Lung (tissue), 12 donors: ENCODE measurements around the gene CENPM. TPM values are rescaled to one million over a fixed set of nuclear protein-coding genes. Genes with fewer than 3 reads are reported as not detected.

Experiments used
- ATAC-seq: fragments of 200-7000 bp; cut with Tn5 transposase; one replicate; pipeline ENCODE4 v1.9.1; 2020; ENCODE audit warnings: moderate number of reproducible peaks; ENCODE audit not compliant: insufficient read depth, low FRiP score
- DNase-seq, 3 donors: peaks; one replicate each; pipeline ENCODE4 v3.0.0-alpha.2; 2013 to 2017
- H3K27ac ChIP-seq, 2 donors: one replicate each; pipeline ENCODE4 v1.5.1; 2013; ENCODE audit warnings: mild to moderate bottlenecking in 2 of 2, moderate library complexity in 2 of 2, control low read depth in 1 of 2, inconsistent platforms in 1 of 2, low read depth in 1 of 2, low read length in 1 of 2
- H3K27me3 ChIP-seq, 3 donors: one replicate each; pipeline ENCODE4 v1.5.1; 2013; ENCODE audit warnings: low read length in 2 of 3; ENCODE audit not compliant: control insufficient read depth in 3 of 3, insufficient read depth in 3 of 3
- H3K36me3 ChIP-seq, 4 donors: one replicate each; pipeline ENCODE4 v1.5.1; 2013; ENCODE audit warnings: low read length in 4 of 4, mild to moderate bottlenecking in 1 of 4, moderate library complexity in 1 of 4; ENCODE audit not compliant: control insufficient read depth in 4 of 4, insufficient read depth in 4 of 4
- H3K4me1 ChIP-seq, 5 donors: one replicate each; pipeline ENCODE4 v1.5.1; 2013; ENCODE audit warnings: low read length in 5 of 5, mild to moderate bottlenecking in 2 of 5, moderate library complexity in 1 of 5; ENCODE audit not compliant: control insufficient read depth in 5 of 5, insufficient read depth in 5 of 5
- H3K4me3 ChIP-seq: one replicate; pipeline ENCODE4 v1.5.1; 2013; ENCODE audit warnings: mild to moderate bottlenecking, control low read depth, moderate library complexity
- H3K9ac ChIP-seq, 2 donors: one replicate each; pipeline ENCODE4 v1.5.1; 2013; ENCODE audit warnings: low read length in 2 of 2, control low read depth in 1 of 2; ENCODE audit not compliant: insufficient read depth in 1 of 2
- H3K9me3 ChIP-seq, 4 donors: one replicate each; pipeline ENCODE4 v1.5.1; 2013; ENCODE audit warnings: low read length in 3 of 4, mild to moderate bottlenecking in 1 of 4, moderate library complexity in 1 of 4; ENCODE audit not compliant: control insufficient read depth in 4 of 4, insufficient read depth in 3 of 4
- WGBS, 2 donors: extraction: QIAGEN DNeasy Blood & Tissue Kit; methylation state at CpG; one replicate each; pipeline ENCODE4 v1.1.7; 2013; 5-methylcytosine and 5-hydroxymethylcytosine counted together
- polyA plus RNA-seq, 2 donors: library from polyadenylated mRNA; stranded (reverse); fragments of 200-250 nt; gene quantifications; one replicate each; pipeline ENCODE4 v1.2.1, GENCODE V29; 2013
- total RNA-seq, 2 donors: library from RNA; depleted of rRNA in 1 of 2; stranded (reverse); fragments of >200 nt in 1 of 2; gene quantifications; one replicate each; pipeline ENCODE4 v1.2.1, GENCODE V29; 2014 to 2021
- TF ChIP-seq, protein P1 (sequence below): IDR thresholded peaks from 2 replicates; pipeline ENCODE4 v1.5.1; 2012; ENCODE audit warnings: mild to moderate bottlenecking; ENCODE audit errors: control extremely low read depth, extremely low read depth
- donor health status: control.
- donor health status: control.
- donor health status: Bipolar disorder and iron deficiency.
- donor health status: healthy.
- donor health status: DM: yes; HTN: yes; CAD: no.

Gene CENPM
- total and polyA plus RNA-seq, 4 donors: 9.9 to 20.5 (median 14.5) TPM

DNA sequence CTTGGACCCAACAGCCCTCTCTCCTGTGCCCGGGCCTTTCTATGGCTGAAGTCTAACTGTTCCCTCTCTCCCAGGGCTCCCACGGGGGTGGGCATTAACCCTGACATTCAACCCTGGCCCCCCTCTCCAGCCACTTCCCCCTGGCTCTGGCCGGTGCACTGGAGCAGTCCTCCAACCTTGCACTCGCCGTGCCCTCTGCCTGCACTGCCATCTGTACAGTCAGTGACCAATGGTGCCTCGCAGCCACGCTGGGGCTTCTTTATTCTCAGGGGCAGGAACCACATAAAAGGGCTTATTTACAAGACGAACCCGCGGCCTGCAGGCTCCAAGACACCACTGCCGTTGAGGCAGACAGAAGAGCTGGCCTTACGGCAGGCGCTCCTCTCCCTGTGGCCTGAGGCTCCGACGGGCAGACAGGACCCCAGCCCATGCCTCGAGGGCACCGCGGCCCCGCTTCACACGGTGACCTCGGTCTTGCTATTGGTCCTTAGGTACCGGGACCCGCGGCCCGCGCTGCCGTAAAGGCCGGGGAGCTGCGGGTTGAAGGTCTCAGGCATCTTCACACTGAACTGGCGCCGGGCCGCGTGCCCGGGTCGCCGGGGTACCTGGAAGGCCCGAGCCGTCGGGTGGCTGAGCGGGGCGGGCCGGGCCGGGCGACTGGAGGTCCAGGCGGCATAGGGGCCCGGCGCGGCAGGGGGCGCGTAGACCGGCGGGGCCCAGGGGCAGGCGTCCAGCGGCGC is 37.5 kb downstream of the CENPM start:
- ATAC-seq (no peak), DNase-seq (no peak)
- H3K9me3 ChIP-seq: no peaks in the 10 kb centered on the region
- H3K4me1 ChIP-seq: peaks cover 0 to 14% (median 9%) of the 10 kb centered on the region in 5 donors
- H3K9ac ChIP-seq: no peak overlapping the region
- H3K27ac ChIP-seq: no peak overlapping the region
- peaks cover 4 to 38% (median 24%) of the 10 kb centered on the region in 3 donors for H3K27me3 ChIP-seq
- WGBS, 2 donors: 24 to 34% methylated on average over 49 to 55 of the region's 55 CpGs
- H3K36me3 ChIP-seq: peaks cover 0 to 24% (median 8%) of the 10 kb centered on the region in 4 donors
- H3K4me3 ChIP-seq: no peak overlapping the region
- TF ChIP-seq, protein P1, sequence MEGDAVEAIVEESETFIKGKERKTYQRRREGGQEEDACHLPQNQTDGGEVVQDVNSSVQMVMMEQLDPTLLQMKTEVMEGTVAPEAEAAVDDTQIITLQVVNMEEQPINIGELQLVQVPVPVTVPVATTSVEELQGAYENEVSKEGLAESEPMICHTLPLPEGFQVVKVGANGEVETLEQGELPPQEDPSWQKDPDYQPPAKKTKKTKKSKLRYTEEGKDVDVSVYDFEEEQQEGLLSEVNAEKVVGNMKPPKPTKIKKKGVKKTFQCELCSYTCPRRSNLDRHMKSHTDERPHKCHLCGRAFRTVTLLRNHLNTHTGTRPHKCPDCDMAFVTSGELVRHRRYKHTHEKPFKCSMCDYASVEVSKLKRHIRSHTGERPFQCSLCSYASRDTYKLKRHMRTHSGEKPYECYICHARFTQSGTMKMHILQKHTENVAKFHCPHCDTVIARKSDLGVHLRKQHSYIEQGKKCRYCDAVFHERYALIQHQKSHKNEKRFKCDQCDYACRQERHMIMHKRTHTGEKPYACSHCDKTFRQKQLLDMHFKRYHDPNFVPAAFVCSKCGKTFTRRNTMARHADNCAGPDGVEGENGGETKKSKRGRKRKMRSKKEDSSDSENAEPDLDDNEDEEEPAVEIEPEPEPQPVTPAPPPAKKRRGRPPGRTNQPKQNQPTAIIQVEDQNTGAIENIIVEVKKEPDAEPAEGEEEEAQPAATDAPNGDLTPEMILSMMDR: no peak

DNA sequence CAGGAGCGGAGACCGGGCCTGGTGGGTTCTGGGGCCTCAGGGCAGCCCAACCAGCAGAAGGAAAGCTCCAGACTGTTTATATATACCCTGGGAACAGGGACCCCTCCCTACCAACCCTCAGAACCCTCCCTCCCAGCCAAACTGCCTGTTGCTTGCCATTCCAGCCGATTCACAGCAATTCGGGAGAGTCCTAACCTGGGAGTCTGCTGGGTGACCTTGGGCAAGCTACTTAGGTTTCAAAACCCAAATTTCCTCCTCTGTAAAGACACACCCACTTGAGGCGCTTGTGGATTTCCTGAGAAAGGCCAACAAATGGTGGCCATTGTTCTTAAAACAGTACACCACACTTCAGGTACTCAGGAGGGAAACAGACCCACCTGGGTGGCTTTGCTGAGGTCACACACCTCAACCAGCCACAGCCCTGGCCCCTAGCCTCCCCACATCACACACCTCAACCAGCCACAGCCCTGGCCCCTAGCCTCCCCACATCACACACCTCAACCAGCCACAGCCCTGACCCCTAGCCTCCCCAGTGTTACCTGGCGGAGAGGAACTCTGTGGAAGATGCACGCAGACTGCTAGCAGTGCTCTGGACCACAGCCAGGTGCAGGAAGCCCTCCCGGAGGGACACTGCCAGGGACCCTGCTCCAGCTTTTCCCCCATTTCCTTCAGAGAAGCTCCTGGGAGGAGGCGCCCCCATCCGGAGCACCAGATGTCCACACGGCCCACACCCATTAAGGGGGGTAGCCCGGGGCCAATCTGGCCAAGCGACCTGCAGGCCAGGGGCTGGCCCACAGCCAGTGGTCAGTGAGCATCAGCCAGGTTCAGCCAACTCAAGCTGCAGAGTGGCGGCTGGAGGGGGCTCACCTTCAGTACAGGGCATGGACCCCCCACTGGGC is 38.3 kb downstream of the CENPM start:
- Histone ChIP-seq H3K4me1 (peaks cover 0 to 11% (median 7%) of the 10 kb centered on the region in 5 donors), H3K27me3 (peaks cover 4 to 38% (median 24%) of the 10 kb centered on the region in 3 donors), H3K36me3 (peaks cover 2 to 32% (median 12%) of the 10 kb centered on the region in 4 donors), H3K9ac (no peak overlapping the region), H3K4me3 (no peak overlapping the region), H3K27ac (no peak overlapping the region), H3K9me3 (no peaks in the 10 kb centered on the region)
- WGBS, 2 donors: 60 to 61% methylated on average over 14 of the region's 14 CpGs
- no peak for ATAC-seq
- TF ChIP-seq, protein P1: no peak
- DNase-seq: no peak

DNA sequence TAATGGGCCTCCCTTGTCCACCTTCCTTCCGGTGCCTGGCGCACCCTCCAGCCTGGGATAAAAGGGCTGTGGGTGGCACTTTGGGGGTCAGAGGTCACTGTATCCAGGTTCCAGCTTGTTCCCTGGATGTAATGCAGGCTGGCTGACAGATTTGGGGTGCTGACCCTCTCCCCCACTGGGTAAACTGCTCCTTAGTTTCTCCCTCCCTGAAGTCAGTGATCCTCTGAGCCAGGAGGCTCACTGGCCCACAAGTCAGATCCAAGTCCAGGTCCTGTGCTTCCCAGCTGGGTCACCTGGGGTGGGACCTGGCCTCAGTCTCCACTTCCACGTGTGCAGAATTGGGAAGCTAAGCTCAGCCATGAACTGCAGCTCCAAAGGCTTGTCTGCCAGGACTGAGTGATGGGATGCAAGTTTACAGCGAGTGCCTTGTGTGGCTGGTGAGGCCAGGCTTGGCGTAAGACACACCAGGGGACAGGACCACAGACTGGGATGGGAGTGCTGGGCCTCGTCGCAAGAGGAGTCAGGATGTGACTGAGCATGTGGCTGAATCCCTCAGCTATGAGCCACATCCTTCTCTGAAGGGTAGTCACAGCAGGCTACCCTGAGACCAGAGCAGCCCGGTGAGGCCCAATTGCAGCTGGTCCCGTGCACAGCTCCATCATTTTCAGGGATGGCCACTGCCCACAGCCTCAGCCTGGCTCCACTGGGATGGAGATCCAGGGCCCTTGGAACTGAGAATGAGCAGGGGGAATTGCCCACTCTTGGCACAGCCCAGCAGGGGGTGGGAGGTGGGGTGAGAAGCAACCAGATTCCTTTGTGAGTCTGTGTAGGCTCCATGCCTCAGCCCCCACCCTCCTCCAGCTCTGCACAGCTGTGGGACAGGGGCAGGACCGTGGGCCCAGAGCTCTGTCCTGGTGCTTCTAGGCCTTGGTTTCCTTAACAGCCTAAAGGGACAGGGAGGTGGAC is 39.2 kb downstream of the CENPM start:
- TF ChIP-seq, protein P1: no peak
- Histone ChIP-seq H3K27ac (no peak overlapping the region), H3K9me3 (no peaks in the 10 kb centered on the region), H3K27me3 (peaks cover 2 to 30% (median 16%) of the 10 kb centered on the region in 3 donors), H3K4me3 (no peak overlapping the region), H3K36me3 (peaks cover 2 to 40% (median 19%) of the 10 kb centered on the region in 4 donors), H3K4me1 (peaks cover 0 to 11% (median 7%) of the 10 kb centered on the region in 5 donors), H3K9ac (no peak overlapping the region)
- ATAC-seq (no peak), DNase-seq (no peak)
- 78 to 90% methylated on average over 10 of the region's 10 CpGs for WGBS, 2 donors
